ENCODE data around the gene IGF1R. TPM values are rescaled to one million over a fixed set of nuclear protein-coding genes. Genes with fewer than 3 reads are reported as not detected.

The IGF1R gene
- total RNA-seq, 1 donor from 2014 or later: 47.7 TPM

- Histone ChIP-seq H3K27me3 (ENCODE audit: low read depth) (no peaks in the 10 kb centered on the region), H3K4me3 (no peak overlapping the region), H3K4me1 (peaks cover 26% of the 10 kb centered on the region), H3K27ac (no peak overlapping the region), H3K9me3 (no peaks in the 10 kb centered on the region), H3K36me3 (no peaks in the 10 kb centered on the region)
- intact Hi-C loops (cut with DNase I): no loop called here
- ATAC-seq: peak in 1 of 2 donors; percentile 36
- no peak for DNase-seq
- no peak for TF ChIP-seq CTCF (IDR thresholded peaks at IDR 0.05)
Observed at GRCh38 chr15:98663606-98664005, 15.3 kb downstream of the IGF1R start.

DNA sequence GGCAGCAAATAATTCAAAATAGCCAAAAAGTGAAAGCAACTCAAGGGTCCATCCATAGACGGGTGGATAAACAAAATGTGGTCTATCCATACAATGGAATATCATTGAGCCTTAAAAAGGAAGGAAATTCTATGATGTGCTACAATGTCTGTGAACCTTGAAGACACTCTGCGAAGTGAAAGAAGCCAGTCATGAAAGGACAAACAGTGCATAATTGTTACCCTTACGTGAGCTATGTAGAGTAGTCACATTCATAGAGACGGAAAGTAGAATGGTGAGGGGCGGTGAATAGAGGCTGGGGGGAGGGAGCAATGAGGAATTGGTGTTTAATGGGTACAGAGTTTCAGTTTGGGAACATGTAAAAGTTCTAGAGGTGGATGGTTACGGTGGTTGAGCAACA is 18.1 kb downstream of the IGF1R start:
- Histone ChIP-seq H3K27me3 (ENCODE audit: low read depth) (no peaks in the 10 kb centered on the region), H3K4me1 (peaks cover 43% of the 10 kb centered on the region), H3K27ac (no peak overlapping the region), H3K36me3 (no peaks in the 10 kb centered on the region), H3K9me3 (no peaks in the 10 kb centered on the region), H3K4me3 (no peak overlapping the region)
- TF ChIP-seq CTCF (IDR thresholded peaks at IDR 0.05): no peak
- intact Hi-C loops (cut with DNase I): no loop called here
- ATAC-seq (no peak), DNase-seq (no peak)

- no peaks in the 10 kb centered on the region for H3K9me3 ChIP-seq
- intact Hi-C loops (cut with DNase I): no loop called here
- no peak overlapping the region for H3K4me3 ChIP-seq
- DNase-seq: no peak
- peaks cover 43% of the 10 kb centered on the region for H3K4me1 ChIP-seq
- TF ChIP-seq CTCF (IDR thresholded peaks at IDR 0.05): no peak
- ATAC-seq: no peak
- no peak overlapping the region for H3K27ac ChIP-seq
- H3K27me3 ChIP-seq (ENCODE audit: low read depth): no peaks in the 10 kb centered on the region
- H3K36me3 ChIP-seq: no peaks in the 10 kb centered on the region
Observed at GRCh38 chr15:98666841-98667240, 18.5 kb downstream of the IGF1R start.

GRCh38 chr15:98667521-98668179 is 19.3 kb downstream of the IGF1R start:
- peaks cover 48% of the 10 kb centered on the region for H3K4me1 ChIP-seq
- intact Hi-C loops (cut with DNase I): no loop called here
- no peak for TF ChIP-seq CTCF (IDR thresholded peaks at IDR 0.05)
- H3K27ac ChIP-seq: no peak overlapping the region
- DNase-seq: no peak
- no peak for ATAC-seq
- H3K9me3 ChIP-seq: no peaks in the 10 kb centered on the region
- H3K27me3 ChIP-seq (ENCODE audit: low read depth): no peaks in the 10 kb centered on the region
- no peaks in the 10 kb centered on the region for H3K36me3 ChIP-seq
- no peak overlapping the region for H3K4me3 ChIP-seq

DNA sequence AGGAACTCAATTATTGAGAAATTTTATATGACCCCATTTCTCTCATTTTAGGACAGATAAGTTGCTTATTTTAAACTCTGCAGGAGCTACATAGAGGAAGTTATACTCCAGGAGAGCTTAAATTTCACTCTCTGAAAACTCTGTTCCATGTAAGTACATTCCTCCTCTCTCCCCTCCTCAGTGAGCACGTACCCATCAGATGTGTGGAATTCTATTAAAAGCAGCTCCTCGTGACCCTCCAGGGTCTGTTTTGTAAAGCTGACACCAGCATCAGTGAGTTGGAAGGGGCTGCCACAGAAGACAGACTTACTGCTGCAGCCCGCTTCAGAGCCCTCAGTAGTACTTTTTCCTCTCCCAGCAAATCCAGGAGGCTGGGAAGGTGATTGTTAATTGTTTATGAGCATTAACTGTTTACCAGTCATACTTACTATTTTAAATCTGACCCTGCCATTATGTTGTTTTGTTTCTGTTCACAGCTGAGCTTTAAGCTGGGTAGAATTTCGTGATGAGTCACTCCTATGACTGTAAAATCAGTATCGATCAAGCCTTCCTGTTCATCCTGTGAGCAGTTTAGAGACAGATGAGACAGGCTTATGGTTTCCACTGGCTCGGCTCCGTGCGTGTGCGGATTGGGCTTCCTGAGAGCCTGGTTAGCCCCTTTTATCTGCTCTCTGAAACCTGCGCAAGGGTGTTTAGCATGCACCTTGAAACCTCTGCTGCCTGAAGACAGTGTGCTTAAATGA is 20.4 kb downstream of the IGF1R start:
- ATAC-seq: no peak
- H3K27me3 ChIP-seq (ENCODE audit: low read depth): no peaks in the 10 kb centered on the region
- no peaks in the 10 kb centered on the region for H3K9me3 ChIP-seq
- intact Hi-C loops (cut with DNase I): no loop called here
- TF ChIP-seq CTCF (IDR thresholded peaks at IDR 0.05): no peak
- H3K4me1 ChIP-seq: peaks cover 59% of the 10 kb centered on the region
- no peaks in the 10 kb centered on the region for H3K36me3 ChIP-seq
- no peak overlapping the region for H3K4me3 ChIP-seq
- no peak overlapping the region for H3K27ac ChIP-seq
- DNase-seq: no peak
